ENCODE measurements around the gene CPNE8. TPM values are rescaled to one million over a fixed set of nuclear protein-coding genes. Genes with fewer than 3 reads are reported as not detected.

The CPNE8 gene
- total RNA-seq, 1 donor from 2014 or later, result 33.0 TPM

DNA sequence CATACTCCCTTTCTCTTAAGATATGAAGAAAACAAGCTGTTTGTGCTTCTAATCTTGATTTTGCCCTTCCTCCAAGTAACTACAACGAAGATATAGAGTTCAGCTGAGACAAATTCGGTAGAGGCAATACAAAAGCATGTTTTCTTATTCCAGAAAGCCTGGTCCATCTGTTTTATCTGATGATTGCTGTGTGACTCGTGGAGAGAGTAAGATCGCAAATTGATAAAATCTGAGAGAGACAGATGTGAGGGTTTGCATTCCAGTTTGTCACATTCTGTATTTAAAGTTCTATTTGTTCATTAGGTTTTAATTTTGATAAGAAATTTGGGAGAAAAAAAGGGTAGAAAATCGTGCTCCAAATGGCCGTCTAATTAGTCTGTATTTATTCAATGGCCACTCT lies 192.1 kb downstream of the CPNE8 start:
- TF ChIP-seq, protein P1, sequence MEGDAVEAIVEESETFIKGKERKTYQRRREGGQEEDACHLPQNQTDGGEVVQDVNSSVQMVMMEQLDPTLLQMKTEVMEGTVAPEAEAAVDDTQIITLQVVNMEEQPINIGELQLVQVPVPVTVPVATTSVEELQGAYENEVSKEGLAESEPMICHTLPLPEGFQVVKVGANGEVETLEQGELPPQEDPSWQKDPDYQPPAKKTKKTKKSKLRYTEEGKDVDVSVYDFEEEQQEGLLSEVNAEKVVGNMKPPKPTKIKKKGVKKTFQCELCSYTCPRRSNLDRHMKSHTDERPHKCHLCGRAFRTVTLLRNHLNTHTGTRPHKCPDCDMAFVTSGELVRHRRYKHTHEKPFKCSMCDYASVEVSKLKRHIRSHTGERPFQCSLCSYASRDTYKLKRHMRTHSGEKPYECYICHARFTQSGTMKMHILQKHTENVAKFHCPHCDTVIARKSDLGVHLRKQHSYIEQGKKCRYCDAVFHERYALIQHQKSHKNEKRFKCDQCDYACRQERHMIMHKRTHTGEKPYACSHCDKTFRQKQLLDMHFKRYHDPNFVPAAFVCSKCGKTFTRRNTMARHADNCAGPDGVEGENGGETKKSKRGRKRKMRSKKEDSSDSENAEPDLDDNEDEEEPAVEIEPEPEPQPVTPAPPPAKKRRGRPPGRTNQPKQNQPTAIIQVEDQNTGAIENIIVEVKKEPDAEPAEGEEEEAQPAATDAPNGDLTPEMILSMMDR (IDR thresholded peaks at IDR 0.05), result no peak

DNA sequence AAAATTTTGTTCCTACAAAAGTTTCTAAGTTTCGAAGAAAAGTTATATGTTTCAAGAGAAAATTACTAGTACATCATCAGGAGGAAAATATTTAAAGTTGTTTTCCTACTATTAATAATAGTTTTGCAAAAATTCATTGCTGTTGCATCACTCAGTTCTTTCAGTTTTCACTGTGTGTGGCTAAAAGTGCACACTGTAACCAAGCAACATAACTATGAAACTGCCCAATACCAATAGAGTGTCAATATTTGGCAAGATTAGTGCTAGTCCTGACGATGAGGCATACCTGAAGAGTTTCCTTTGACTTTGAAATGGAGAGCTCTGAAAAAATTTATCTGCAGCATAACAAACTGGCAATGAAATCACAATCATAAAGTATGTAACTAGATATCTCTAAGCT lies 194.3 kb downstream of the CPNE8 start:
- H3K27ac ChIP-seq, result no peak overlapping the region
- intact Hi-C loops (cut with DNase I), result no loop called here
- TF ChIP-seq, protein P1 (IDR thresholded peaks at IDR 0.05), result no peak
- no peaks in the 10 kb centered on the region for H3K36me3 ChIP-seq
- H3K4me3 ChIP-seq, result no peak overlapping the region
- no peaks in the 10 kb centered on the region for H3K9me3 ChIP-seq
- no peaks in the 10 kb centered on the region for H3K27me3 ChIP-seq (ENCODE audit: low read depth)
- ATAC-seq (no peak), DNase-seq (no peak)
- no peaks in the 10 kb centered on the region for H3K4me1 ChIP-seq

More for the DNA sequence above, 192.1 kb downstream of the CPNE8 start:
- intact Hi-C loops (cut with DNase I), result no loop called here
- Histone ChIP-seq H3K4me1 (no peaks in the 10 kb centered on the region), H3K27ac (no peak overlapping the region), H3K4me3 (no peak overlapping the region), H3K36me3 (no peaks in the 10 kb centered on the region), H3K9me3 (no peaks in the 10 kb centered on the region), H3K27me3 (ENCODE audit: low read depth) (no peaks in the 10 kb centered on the region)
- ATAC-seq, result no peak
- DNase-seq, result no peak

DNA sequence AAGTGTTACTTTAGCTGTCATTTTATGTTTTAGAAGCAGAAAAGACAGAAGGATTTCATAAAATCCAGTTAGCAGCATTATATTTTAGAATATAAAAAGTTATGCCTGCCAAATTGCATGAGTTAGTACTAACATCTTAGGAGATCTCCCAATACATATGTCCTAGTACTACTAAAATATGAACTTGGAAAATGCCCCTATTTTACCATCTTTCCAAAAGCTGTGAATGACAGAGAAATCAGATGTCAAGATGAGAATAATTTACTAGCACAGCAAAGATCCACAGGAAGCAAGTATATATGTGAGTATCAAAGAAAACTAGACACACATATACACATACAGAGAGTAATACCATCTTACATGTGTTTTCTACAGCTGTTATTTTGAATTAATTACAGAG lies 196.9 kb downstream of the CPNE8 start:
- TF ChIP-seq, protein P1 (IDR thresholded peaks at IDR 0.05), result no peak
- no peaks in the 10 kb centered on the region for H3K4me1 ChIP-seq
- H3K4me3 ChIP-seq, result no peak overlapping the region
- H3K27ac ChIP-seq, result no peak overlapping the region
- DNase-seq (no peak), ATAC-seq (no peak)
- H3K27me3 ChIP-seq (ENCODE audit: low read depth), result no peaks in the 10 kb centered on the region
- H3K9me3 ChIP-seq, result no peaks in the 10 kb centered on the region
- H3K36me3 ChIP-seq, result no peaks in the 10 kb centered on the region
- intact Hi-C loops (cut with DNase I), result no loop called here

DNA sequence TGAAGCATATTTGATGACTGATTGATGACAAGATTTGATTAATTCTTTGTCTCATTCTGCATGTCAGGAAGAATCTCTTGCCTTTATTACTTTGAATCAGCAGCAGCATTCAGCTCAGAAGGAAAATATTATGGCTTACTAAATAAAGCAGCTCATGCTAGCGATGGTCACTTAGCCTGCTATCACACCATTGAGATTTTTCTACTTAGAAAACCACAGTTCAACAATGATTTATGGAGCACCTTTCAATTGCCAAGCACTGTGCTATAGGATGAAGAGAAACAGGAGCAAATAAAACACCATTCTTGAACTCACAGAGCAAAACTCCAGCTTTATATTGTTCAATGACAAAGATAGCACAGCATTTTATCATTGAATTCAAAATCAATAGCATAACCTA lies 197.7 kb downstream of the CPNE8 start:
- ATAC-seq (no peak), DNase-seq (no peak)
- Histone ChIP-seq H3K27ac (no peak overlapping the region), H3K36me3 (no peaks in the 10 kb centered on the region), H3K4me3 (no peak overlapping the region), H3K27me3 (ENCODE audit: low read depth) (no peaks in the 10 kb centered on the region), H3K4me1 (no peaks in the 10 kb centered on the region), H3K9me3 (no peaks in the 10 kb centered on the region)
- intact Hi-C loops (cut with DNase I), result no loop called here
- TF ChIP-seq, protein P1 (IDR thresholded peaks at IDR 0.05), result no peak

DNA sequence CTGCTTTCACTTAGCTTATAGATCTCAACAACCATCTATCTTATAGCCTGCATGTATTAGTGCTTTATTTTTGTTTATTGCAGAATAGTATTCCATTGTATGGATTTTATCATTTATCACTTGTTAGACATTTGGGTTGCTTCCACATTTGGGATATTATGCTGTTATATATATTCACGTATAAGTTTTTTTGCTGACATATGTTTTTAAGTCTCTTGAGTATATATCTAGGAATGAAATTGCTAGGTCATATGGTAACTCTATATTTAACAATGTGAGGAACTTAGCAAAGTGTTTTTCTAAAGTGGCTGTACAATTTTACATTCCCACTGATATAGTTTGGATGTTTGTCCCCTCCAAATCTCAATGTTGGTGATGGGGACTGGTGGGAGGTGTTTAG lies 208.1 kb downstream of the CPNE8 start:
- TF ChIP-seq, protein P1 (IDR thresholded peaks at IDR 0.05), result no peak
- Histone ChIP-seq H3K4me1 (no peaks in the 10 kb centered on the region), H3K27ac (no peak overlapping the region), H3K27me3 (ENCODE audit: low read depth) (no peaks in the 10 kb centered on the region), H3K36me3 (peaks cover 5% of the 10 kb centered on the region), H3K4me3 (no peak overlapping the region), H3K9me3 (no peaks in the 10 kb centered on the region)
- ATAC-seq (no peak), DNase-seq (no peak)
- intact Hi-C loops (cut with DNase I), result no loop called here

DNA sequence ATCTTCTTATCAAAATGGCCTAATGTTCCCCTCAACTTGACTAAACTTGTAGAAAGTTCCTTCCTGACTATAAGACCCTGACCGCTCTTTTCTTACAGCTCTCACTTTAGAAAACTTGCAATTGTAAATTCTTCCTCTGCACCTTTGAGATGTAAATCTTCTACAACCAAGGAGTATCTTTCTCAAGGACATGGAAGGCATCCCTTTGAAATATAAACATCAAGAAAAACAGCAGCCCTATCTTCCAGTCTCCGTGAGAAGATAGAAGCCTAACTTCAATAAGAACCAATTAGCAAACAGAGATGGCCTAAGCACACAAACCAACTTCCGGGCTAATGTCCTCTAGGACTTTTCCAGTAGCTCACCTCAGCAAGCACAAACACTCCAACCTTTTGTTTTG lies 210.3 kb downstream of the CPNE8 start:
- no peaks in the 10 kb centered on the region for H3K27me3 ChIP-seq (ENCODE audit: low read depth)
- H3K4me1 ChIP-seq, result no peaks in the 10 kb centered on the region
- H3K4me3 ChIP-seq, result no peak overlapping the region
- ATAC-seq, result no peak
- no peaks in the 10 kb centered on the region for H3K9me3 ChIP-seq
- intact Hi-C loops (cut with DNase I), result no loop called here
- TF ChIP-seq, protein P1 (IDR thresholded peaks at IDR 0.05), result no peak
- peaks cover 8% of the 10 kb centered on the region for H3K36me3 ChIP-seq
- no peak overlapping the region for H3K27ac ChIP-seq
- DNase-seq, result no peak

Data from lower lobe of right lung (tissue), 2 donors.